GM18907 (cell line): ENCODE results near the gene NCF4.

Source experiments
- ATAC-seq: cut with Tn5 transposase; IDR thresholded peaks from one replicate; pipeline ENCODE4 v1.9.1; 2021; ENCODE audit warnings: mild to moderate bottlenecking, moderate library complexity; ENCODE audit not compliant: unreplicated experiment

Gene NCF4

GRCh38 chr22:36860821-36861659, at the start of gene NCF4:
Gene NCF4, plus strand, starts transcription at chr22:36861006. Its CDS starts 166 bp downstream, at chr22:36861172.
- ATAC-seq: peak; percentile 70

GRCh38 chr22:36811094-36811800, 49.6 kb upstream of the NCF4 start:
- no peak for ATAC-seq

- ATAC-seq: no peak
These were observed 46.0 kb upstream of the NCF4 start for GRCh38 chr22:36814801-36815200.

GRCh38 chr22:36815558-36816338, 45.1 kb upstream of the NCF4 start:
- ATAC-seq: no peak

- ATAC-seq: no peak
These were observed 44.5 kb upstream of the NCF4 start for GRCh38 chr22:36816339-36816635.

- no peak for ATAC-seq
These were observed 43.9 kb upstream of the NCF4 start, which contains the start of gene PVALB for GRCh38 chr22:36816636-36817524. Gene PVALB, minus strand, starts transcription at chr22:36817035. Its CDS starts 30 bp downstream, at chr22:36817005.

GRCh38 chr22:36817525-36817848, 43.3 kb upstream of the NCF4 start:
- ATAC-seq: no peak

GRCh38 chr22:36818010-36818642, 42.7 kb upstream of the NCF4 start:
- ATAC-seq: no peak

GRCh38 chr22:36819112-36819511, 41.7 kb upstream of the NCF4 start:
- no peak for ATAC-seq

GRCh38 chr22:36822581-36822980, 38.2 kb upstream of the NCF4 start:
- ATAC-seq: no peak

GRCh38 chr22:36823186-36823839, 37.5 kb upstream of the NCF4 start:
- no peak for ATAC-seq

GRCh38 chr22:36824655-36825054, 36.2 kb upstream of the NCF4 start:
- ATAC-seq: no peak

GRCh38 chr22:36826262-36826661, 34.5 kb upstream of the NCF4 start:
- no peak for ATAC-seq

- no peak for ATAC-seq
These were observed 32.0 kb upstream of the NCF4 start for GRCh38 chr22:36828815-36829214.

GRCh38 chr22:36829370-36830002, 31.3 kb upstream of the NCF4 start:
- ATAC-seq: no peak

GRCh38 chr22:36830601-36831000, 30.2 kb upstream of the NCF4 start:
- ATAC-seq: no peak

- no peak for ATAC-seq
These were observed 29.6 kb upstream of the NCF4 start for GRCh38 chr22:36831206-36831605.

GRCh38 chr22:36831717-36832116, 29.1 kb upstream of the NCF4 start:
- ATAC-seq: no peak

- ATAC-seq: no peak
These were observed 27.7 kb upstream of the NCF4 start for GRCh38 chr22:36833073-36833472.
